Medulla oblongata (tissue), 1 donor: ENCODE results near the gene ATP6V1E1.
"Not testable (repeated sequence)": the region's sequence is repeated elsewhere in the genome, so short reads cannot be mapped to it uniquely, and the experiment has no call there.

Experiments used
- DNase-seq: peaks from one replicate; pipeline ENCODE4 v3.0.0-alpha.2; 2015; ENCODE audit errors: extremely low spot score

Gene ATP6V1E1

DNA sequence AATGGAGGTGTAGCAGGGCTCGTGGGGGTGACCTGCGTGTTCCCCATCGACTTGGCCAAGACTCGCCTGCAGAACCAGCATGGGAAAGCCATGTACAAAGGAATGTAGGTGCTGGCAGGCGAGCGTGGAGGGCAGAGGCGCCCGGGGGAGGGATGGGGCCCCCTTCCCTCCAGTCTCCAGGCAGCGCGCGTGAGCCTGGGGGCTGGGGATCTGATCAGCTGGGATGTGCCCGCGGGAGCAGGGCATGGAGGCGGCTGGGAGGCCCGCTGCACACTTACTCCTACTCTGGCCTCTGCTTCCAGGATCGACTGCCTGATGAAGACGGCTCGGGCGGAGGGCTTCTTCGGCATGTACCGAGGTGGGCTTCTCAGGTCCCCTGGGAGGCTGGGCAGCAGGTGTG lies 47.5 kb downstream of the ATP6V1E1 start:
- no peak for DNase-seq

- DNase-seq: no peak
Measured at GRCh38 chr22:17580441-17581031, 48.0 kb downstream of the ATP6V1E1 start.

DNA sequence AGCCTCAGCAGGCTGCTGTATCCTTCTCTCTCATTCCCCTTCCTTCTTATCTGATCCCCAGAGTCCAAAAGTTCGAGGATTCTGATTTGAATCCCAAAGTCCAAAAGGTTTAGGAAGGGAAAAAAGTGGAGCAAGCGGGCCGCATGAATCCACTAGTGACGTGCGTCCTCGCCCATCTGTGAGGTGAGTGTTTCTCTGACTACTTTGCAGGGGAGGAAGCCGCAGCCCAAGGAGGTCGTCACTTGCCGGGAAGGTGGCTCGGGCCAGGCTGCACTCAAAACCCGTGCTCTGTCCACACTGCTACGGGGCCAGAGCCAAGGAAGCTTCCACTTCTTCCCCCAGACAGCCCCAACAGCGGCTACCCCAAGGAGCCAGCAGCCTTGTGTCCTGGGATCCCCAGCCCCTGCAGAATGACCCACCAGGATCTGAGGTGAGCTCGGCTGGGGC lies 49.0 kb downstream of the ATP6V1E1 start:
- DNase-seq: no peak

DNA sequence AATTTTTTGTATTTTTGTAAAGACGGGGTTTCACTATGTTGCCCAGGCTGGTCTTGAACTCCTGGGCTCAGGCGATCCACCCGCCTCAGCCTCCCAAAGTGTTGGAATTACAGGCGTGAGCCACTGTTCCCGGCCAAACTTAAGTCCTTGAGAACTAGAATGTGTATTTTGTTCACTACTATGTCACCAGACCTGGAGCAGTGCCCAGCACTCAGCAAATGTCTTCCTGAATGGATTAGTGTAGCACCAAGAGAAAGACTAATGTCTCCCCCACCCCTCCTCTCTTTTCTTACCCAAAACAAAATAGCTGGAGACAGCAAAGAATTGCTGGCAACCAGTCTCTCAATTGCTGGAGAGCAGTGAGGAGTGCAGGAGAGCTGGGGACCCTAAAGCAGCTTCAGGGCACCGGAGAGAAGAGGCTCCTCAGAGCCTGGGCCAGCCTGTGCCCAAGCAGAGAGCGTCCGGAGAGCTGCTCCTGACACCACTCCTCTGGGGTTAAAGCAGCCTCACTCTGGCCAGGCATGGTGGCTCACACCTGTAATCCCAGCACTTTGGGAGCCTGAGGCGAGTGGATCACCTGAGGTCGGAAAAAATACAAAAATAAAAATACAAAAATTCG lies 50.3 kb downstream of the ATP6V1E1 start:
- DNase-seq: peak; percentile 91

GRCh38 chr22:17576470-17576869 lies 52.1 kb downstream of the ATP6V1E1 start:
- DNase-seq: no peak

- DNase-seq: peak; percentile 76
Measured at GRCh38 chr22:17575681-17576080, 52.9 kb downstream of the ATP6V1E1 start.

GRCh38 chr22:17575151-17575550 lies 53.4 kb downstream of the ATP6V1E1 start:
- DNase-seq: no peak

DNA sequence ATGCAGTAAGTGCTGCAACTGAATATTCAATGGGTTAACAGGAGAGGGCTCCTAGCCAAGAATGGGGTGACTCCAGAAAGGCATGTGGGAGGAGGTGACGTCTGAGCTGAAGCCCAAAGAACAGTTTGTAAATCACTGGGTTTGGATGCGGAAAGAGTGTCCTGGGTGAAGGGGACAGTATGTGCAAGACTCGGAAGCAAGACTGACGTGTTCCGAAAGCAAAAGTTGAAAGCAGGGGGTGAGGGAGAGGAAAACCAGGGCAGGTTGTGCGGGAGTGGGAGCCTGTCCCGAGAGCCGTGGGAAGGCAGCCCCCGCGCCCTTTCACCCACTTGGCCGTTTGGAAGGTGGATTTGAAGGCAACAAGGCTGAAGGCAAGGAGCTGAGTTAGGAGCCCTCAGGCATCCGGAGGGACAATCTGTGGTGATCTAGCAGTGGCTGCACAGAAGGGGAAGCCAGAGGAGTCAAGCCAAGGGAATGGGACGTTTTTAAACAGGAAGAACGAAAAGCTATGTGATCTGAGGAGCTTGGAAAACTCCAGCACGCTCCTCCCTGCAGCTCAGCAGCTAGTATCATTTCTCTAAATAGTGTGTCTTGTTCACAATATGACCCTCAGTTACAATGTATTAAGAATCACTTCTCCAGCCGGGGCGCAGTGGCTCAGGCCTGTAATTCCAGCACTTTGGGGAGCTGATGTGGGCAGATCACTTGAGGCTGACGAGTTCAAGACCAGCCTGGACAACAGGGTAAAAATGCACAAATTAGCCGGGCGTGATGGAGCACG lies 57.5 kb downstream of the ATP6V1E1 start:
- peak; percentile 92 for DNase-seq

- DNase-seq: peak; percentile 79
Measured at GRCh38 chr22:17569971-17570511, 58.5 kb downstream of the ATP6V1E1 start.

DNA sequence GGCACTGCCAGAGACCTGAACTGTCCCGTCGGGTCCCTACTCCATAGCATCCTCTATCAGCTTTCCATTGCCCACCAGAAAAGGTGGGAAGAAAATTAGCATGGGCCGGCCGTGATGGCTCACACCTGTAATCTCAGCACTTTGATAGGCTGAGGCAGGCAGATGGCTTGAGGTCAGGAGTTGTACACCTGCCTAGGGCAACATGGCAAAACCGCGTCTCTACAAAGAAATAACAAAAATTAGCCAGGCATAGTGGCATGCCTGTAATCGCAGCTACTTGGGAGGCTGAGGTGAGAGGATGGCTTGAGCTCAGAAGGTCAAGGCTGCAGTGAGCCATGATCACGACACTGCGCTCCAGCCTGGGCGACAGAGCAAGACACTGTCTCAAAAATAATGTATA lies 61.8 kb downstream of the ATP6V1E1 start:
- no peak for DNase-seq

- not testable (repeated sequence) for DNase-seq
Measured at GRCh38 chr22:17566016-17566687, 62.4 kb downstream of the ATP6V1E1 start.

DNA sequence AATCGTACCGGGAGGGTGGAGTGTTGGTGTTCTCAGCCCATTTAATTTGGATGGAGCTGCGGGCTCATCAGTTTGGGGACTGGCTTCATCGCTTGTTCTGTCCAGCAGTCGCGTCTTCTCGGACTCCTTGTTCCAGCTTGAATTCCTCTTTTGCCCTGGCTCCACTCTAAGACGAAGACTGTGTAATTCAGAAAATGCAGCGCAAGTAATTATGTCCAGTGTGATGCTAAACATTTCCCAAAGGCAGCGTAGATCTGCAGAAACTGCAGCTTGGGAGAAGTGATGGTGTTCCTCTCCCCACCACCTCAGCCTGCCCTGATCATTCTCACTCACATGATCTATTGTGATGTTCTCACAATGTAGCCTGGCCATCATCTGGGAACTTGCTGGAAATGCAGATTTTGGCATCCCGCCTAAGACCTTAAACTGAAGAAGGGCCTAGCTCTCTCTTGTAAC lies 64.6 kb downstream of the ATP6V1E1 start:
- DNase-seq: peak; percentile 82

DNA sequence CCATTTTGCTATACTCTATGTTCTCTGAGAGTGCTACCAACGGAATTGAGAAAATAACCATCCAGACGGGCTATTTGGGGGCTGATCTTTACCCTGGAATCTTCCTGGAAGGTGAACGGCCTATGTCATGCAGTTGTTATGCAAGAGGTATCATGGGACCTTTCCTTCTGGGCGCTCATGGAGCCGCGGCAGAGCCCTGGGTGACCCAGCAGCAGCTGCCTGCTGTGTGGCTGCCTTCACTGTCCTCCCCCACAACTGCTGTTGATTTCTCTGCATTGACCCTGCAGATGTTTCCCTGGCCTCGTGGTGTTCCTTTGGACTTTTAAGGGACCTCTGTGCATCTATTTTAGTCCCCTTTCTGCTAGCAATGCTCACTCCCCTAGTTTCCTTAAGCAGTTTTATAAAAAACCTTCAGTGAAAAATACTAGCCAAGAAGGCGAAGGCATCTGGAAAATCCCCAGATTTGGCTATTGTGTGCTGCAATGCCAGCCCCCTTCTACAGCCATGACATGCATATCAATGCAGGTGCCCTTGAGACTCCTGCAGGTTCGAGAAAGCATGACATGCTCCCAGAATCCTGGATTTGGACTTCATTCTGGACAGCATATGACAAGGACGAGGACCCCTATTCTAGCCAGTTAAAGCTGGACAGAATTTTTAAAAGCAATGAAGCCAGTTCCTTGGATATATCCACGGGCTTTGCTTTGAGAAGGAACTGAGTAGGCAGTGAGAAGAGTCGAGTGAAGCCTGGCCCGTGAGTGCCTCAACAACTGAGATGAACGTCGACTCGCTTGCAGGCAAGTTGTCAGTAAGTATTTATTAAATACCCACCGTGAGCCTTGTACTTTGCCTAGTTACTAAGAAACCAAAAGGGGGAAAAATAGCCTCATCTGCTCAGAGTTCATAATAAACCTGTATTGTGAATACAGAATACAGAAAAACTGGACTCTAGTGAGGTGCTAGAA lies 65.4 kb downstream of the ATP6V1E1 start, which contains the start of gene SLC25A18:
Gene SLC25A18 (plus strand): TSS at position 593 of the 965 bp plus-strand sequence. CDS start 16,447 bp downstream, outside the sequence.
- peak; percentile 88 for DNase-seq

- no peak for DNase-seq
Measured at GRCh38 chr22:17559188-17559587, 69.4 kb downstream of the ATP6V1E1 start.

DNA sequence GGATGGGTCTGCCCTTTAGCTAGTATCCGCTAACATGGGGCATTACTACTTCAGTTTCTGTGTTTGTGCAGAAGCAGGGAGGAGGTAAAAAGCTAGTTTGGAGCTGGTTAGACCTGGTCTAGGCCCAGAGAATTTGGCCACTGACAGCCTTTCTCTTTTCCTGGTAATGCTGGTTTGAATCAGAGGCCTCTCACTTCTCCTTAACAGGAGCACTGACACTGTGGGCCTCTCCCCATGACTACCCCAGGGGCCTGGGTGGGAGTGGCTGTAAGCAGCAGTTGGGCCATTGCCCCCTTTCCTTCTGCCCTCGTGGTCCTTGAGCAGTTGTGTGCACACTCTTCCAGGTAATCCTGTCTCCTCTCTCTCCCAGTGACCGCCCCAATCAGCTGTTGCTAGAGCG lies 73.7 kb downstream of the ATP6V1E1 start:
- DNase-seq: no peak

DNA sequence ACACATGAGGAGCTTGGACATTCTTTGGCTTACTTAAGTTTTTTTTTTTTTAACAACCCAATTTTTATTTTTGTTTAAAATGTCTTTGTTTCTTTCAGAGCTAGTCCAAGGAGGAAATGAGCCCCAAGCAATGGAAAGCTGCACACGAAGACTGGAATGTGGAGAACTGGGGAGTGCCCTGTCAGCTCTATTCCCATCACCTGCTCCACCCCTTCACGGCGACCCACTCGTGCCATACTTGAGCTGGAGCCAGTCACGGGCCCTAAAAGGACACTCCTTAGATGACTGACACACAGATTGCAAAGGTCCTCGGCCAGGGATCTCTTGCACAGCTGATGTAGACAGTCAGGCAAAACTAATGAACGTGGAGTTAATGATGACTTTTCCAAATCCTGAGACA lies 75.8 kb downstream of the ATP6V1E1 start:
- DNase-seq: no peak

DNA sequence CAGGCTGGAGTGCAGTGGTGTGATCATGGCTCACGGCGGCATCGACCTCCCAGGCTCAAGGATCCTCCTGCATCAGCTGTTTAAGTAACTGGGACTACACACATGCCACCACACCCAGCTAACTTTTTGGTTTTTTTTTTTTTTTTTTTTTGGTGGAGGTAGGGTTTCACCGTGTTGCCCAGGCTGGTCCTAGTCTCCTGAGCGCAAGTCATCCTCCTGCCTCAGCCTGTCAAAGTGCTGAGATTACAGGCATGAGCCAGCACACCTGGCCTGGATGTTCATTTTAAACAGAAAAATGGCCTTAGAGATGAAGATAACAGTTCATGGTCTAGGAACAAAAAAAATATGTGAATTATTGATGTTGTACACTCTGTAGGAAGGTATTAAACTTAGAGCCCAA lies 78.9 kb downstream of the ATP6V1E1 start:
- DNase-seq: no peak

- no peak for DNase-seq
Measured at GRCh38 chr22:17549183-17549582, 79.4 kb downstream of the ATP6V1E1 start.

- DNase-seq: no peak
Measured at GRCh38 chr22:17548756-17549035, 79.9 kb downstream of the ATP6V1E1 start.

DNA sequence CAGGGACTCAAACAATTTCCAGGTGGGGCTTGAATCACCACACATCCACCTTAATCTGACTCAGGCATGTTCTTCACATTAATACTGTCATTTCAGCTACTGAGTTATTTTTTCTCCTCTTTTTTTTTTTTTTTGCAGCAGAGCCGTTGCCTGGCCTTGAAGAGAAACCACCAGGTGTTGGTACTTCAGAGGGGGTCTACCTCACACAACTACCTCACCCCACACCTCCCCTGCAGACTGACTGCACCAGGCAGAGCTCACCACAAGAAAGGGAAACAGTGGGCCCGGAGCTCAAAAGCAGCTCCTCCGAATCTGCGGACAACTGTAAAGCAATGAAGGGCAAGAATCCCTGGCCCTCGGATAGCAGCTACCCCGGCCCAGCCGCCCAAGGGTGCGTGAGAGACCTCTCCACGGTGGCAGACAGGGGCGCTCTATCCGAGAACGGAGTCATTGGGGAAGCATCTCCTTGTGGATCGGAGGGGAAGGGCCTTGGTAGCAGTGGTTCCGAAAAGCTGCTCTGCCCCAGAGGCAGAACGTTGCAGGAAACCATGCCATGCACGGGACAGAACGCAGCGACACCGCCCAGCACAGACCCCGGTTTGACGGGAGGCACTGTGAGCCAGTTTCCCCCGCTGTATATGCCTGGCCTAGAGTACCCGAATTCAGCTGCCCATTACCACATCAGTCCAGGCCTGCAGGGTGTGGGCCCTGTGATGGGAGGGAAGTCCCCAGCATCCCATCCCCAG lies 80.4 kb downstream of the ATP6V1E1 start:
- DNase-seq: no peak
